Fibroblast of pulmonary artery (primary cell): ENCODE measurements around the gene CELSR1.

Source experiments
- DNase-seq: peaks from one replicate; pipeline ENCODE4 v3.0.0-alpha.2; 2010; ENCODE audit warnings: low read depth
- H3K4me3 ChIP-seq: replicated peaks from 2 replicates; pipeline ENCODE4 v1.5.1; 2011; ENCODE audit warnings: low read depth, mild to moderate bottlenecking, control low read depth, low read length, moderate library complexity
- CTCF ChIP-seq: IDR thresholded peaks from 2 replicates; pipeline ENCODE4 v1.5.1; 2011; ENCODE audit warnings: mild to moderate bottlenecking, control low read depth, low read length, inconsistent platforms; ENCODE audit errors: missing control alignments

The CELSR1 gene

DNA sequence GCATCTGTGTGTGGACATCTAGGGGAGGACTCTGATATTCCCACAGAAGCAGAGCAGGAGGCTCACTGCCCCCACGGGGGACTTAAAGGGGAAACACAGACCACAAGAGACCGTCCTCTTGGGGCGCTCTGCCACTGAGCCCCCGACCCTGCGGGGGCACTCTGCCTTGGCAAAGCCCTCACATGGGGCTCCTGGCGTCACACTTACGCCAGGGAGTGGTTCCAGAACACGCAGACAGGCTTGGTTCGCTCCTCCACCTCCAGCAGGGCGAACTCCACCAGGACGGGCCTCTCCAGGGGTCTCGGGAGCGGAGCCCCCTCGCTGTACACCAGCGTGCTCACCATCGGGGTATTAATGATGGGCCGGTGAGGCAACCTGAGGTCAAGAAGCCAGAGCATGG is 156.8 kb downstream of the CELSR1 start:
- no peak overlapping the region for H3K4me3 ChIP-seq
- no peak for DNase-seq
- TF ChIP-seq CTCF, result no peak

DNA sequence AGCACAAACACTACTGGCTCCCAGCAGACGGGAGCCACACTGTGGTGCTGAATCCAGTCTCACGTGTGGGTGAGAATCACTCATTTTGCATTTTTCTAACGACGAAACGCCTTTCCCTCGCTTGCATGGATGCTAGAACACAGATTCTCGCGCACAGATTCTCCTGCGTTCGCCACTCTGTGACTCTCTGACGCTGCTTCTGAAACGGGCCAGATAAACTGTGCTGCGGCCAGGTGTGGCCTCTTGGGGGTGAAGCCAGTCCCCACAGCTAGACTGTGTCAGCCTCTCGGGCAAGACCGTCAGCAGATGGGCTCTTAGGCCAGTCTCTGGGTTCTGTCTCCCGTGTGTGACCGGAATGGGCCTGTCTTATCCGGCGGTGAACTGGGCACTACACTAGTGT is 157.4 kb downstream of the CELSR1 start:
- no peak for TF ChIP-seq CTCF
- H3K4me3 ChIP-seq, result no peak overlapping the region
- DNase-seq, result no peak

DNA sequence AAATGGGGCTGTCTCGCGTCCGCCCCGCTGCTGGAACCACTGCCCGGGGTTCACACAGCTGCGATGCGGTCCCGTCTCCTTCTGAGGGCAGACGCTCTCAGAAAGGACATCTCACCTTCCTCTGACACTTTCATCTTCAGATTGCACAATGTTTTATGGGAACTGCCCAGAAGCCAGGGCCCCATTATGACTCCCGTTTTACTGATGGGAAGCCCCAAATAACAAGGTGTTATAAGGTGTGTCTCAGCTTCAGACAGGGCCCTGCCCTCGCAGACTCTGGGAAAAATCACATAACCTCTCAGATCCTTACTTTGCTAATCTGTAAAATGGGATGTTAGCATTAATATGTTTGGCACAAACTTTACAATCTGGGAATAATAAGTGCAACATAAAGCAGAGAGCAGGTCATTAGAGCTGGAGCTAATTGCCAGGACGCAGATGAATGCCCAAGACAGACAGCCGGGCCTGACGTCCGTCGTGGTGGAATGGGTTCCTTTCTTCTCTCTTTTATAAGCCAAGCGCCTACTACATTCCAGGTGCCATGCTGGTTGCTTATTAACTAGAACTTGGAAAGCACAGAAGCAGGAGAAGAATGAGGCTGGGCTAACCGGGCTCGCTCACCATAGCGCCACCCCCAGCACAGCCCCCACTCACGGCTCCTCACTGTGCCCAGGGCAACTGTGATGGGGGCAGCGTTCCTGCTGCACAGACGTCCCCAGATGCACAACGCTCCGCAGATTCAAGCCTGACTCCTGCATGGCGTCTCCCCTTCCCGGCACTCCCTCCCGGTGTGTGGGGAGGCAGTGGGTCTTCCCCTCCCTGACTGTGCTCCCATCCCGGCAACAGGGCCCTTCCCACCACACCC is 158.1 kb downstream of the CELSR1 start:
- no peak for DNase-seq
- no peak overlapping the region for H3K4me3 ChIP-seq
- no peak for TF ChIP-seq CTCF

GRCh38 chr22:46378426-46379065 is 158.9 kb downstream of the CELSR1 start:
- no peak for DNase-seq
- no peak overlapping the region for H3K4me3 ChIP-seq
- TF ChIP-seq CTCF, result no peak

- DNase-seq, result no peak
- no peak for TF ChIP-seq CTCF
- H3K4me3 ChIP-seq, result no peak overlapping the region
Observed at GRCh38 chr22:46377525-46378425, 159.6 kb downstream of the CELSR1 start.

DNA sequence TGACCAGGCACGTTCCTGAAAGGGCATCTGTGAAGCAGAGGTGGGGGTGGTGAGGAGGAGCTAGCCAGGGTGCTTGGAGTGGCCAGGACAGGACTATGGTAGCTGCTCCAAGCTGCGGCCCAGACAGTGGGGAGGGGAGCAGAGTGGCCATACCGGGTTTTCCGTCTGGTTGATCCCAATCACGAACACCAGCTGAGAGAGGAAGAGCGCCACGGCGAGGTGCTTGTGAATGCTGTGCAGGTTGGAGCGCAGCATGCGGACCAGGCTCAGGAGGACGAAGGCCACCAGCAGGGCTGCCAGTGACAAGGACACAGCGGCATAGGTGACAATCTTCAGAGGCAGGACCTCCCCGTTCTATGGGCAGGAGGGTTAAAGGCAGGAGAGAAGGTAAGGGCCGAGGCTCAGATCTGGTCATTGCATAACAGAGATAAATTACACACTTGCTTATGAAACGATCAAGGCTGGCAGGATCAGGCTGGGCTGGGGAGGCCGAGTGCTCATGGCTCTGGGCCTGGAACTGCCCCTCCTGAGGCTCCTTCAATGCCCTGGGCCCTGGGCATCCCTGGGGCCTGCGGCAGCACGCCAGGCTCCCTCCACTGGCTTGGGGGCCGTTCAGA is 160.4 kb downstream of the CELSR1 start:
- H3K4me3 ChIP-seq, result no peak overlapping the region
- no peak for TF ChIP-seq CTCF
- DNase-seq, result no peak
